Endodermal cell (in vitro differentiated cells): Measurements from ENCODE around the gene JAG2. TPM values are rescaled to one million over a fixed set of nuclear protein-coding genes. Genes with fewer than 3 reads are reported as not detected.

Experiments used
- DNase-seq: peaks from one replicate; pipeline ENCODE4 v3.0.0-alpha.2; 2017
- H3K27ac ChIP-seq: 2 replicates; pipeline ENCODE4 v1.5.1; 2013; ENCODE audit warnings: mild to moderate bottlenecking, low read depth, low read length, moderate library complexity
- H3K27me3 ChIP-seq: 2 replicates; pipeline ENCODE4 v1.6.1; 2013; ENCODE audit warnings: mild to moderate bottlenecking, low read length, moderate library complexity; ENCODE audit not compliant: insufficient read depth, control insufficient read depth, poor library complexity, severe bottlenecking
- H3K36me3 ChIP-seq: 2 replicates; pipeline ENCODE4 v1.7.0; 2013; ENCODE audit warnings: mild to moderate bottlenecking, low read length, moderate library complexity; ENCODE audit not compliant: control insufficient read depth, insufficient read depth
- H3K4me1 ChIP-seq: one replicate; pipeline ENCODE4 v1.7.0; 2013; ENCODE audit warnings: low read length; ENCODE audit not compliant: control insufficient read depth, insufficient read depth
- H3K4me3 ChIP-seq: 2 replicates; pipeline ENCODE4 v1.5.1; 2013; ENCODE audit warnings: mild to moderate bottlenecking, low read length, moderate library complexity
- H3K9ac ChIP-seq: 2 replicates; pipeline ENCODE4 v1.6.1; 2013; ENCODE audit warnings: mild to moderate bottlenecking, low read length, moderate library complexity; ENCODE audit not compliant: poor library complexity, severe bottlenecking; ENCODE audit errors: extremely low read depth
- H3K9me3 ChIP-seq: 2 replicates; pipeline ENCODE4 v1.6.1; 2013; ENCODE audit warnings: mild to moderate bottlenecking, low read length, moderate library complexity; ENCODE audit not compliant: control insufficient read depth
- H3K27ac Mint-ChIP-seq: 2 replicates; pipeline ENCODE4 v1.8.0; 2020; ENCODE audit warnings: mixed read lengths
- H3K27me3 Mint-ChIP-seq: 2 replicates; pipeline ENCODE4 v1.8.0; 2021; ENCODE audit warnings: mild to moderate bottlenecking, mixed read lengths; ENCODE audit not compliant: insufficient read depth
- H3K36me3 Mint-ChIP-seq: 2 replicates; pipeline ENCODE4 v1.8.0; 2020; ENCODE audit warnings: low read depth, mixed read lengths
- H3K4me1 Mint-ChIP-seq: 2 replicates; pipeline ENCODE4 v1.8.0; 2020; ENCODE audit warnings: mixed read lengths
- H3K4me3 Mint-ChIP-seq: 2 replicates; pipeline ENCODE4 v1.8.0; 2020; ENCODE audit warnings: mild to moderate bottlenecking, moderate library complexity, mixed read lengths
- H3K9me3 Mint-ChIP-seq: 2 replicates; pipeline ENCODE4 v1.8.0; 2020; ENCODE audit warnings: mild to moderate bottlenecking, mixed read lengths
- WGBS, 2 experiments: methylation state at CpG; one replicate each; pipeline versions ENCODE4 v1.1.5 to v1.1.7; 2013; ENCODE audit warnings: missing lambda C conversion rate in 2 of 2, mixed read lengths in 1 of 2; ENCODE audit not compliant: insufficient coverage in 1 of 2, insufficient read length in 1 of 2; 5-methylcytosine and 5-hydroxymethylcytosine counted together
- total RNA-seq, 2 donors: library from RNA; stranded (reverse); fragmentation: NEBNext Ultra II Directional in 1 of 2; extraction: Animal tissue kit (Norgen Biotek cat#: 25700) in 1 of 2; gene quantifications; 2 replicates in 1 of 2; 3 replicates in 1 of 2; pipeline ENCODE4 v1.2.1, GENCODE V29; 2021
- TF ChIP-seq, protein P1 (sequence below): fragments of 200-600 bp; sonication (generic); conservative IDR thresholded peaks from 2 replicates; pipeline ENCODE4 v1.5.0; 2021; ENCODE audit warnings: antibody characterized with exemption, mild to moderate bottlenecking

The JAG2 gene
- total RNA-seq, 2 donors from 2014 or later: 6.4 TPM

DNA sequence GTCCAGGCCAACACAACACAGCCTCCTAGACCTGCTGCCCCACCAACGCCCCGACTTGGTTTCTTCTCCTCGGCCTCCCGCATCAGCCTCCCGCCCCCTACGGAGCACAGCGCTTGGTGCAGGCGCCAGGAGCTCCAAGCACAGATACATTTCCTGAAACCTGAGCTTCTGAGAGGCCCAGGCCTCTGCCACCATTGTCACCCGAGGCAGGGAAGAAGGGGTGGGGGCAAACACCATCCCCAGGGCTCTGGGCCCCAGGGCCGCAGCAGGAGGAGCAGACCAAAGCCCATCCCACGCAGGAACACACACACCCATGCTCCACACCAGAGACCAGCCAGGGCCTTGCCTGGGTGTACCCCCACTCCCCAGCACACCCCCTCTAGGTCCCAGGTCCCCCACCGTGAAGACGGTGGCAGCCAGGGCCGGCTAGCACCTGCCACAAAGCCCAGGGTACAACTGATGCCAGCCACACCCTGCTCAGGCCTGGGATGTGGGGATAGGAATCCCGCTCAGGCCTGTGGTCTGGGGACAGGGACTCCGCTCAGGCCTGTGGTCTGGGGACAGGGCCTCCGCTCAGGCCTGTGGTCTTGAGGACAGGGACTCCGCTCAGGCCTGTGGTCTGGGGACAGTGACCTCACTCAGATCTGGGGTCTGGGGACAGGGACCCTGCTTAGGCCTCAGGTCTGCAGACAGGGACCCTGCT is 5.4 kb downstream of the JAG2 start:
- Mint-ChIP-seq H3K36me3 (no peaks in the 10 kb centered on the region), H3K27me3 (peaks cover 13% of the 10 kb centered on the region), H3K4me1 (no peaks in the 10 kb centered on the region), H3K9me3 (no peaks in the 10 kb centered on the region), H3K27ac (no peak overlapping the region), H3K4me3 (no peak overlapping the region)
- TF ChIP-seq, protein P1, sequence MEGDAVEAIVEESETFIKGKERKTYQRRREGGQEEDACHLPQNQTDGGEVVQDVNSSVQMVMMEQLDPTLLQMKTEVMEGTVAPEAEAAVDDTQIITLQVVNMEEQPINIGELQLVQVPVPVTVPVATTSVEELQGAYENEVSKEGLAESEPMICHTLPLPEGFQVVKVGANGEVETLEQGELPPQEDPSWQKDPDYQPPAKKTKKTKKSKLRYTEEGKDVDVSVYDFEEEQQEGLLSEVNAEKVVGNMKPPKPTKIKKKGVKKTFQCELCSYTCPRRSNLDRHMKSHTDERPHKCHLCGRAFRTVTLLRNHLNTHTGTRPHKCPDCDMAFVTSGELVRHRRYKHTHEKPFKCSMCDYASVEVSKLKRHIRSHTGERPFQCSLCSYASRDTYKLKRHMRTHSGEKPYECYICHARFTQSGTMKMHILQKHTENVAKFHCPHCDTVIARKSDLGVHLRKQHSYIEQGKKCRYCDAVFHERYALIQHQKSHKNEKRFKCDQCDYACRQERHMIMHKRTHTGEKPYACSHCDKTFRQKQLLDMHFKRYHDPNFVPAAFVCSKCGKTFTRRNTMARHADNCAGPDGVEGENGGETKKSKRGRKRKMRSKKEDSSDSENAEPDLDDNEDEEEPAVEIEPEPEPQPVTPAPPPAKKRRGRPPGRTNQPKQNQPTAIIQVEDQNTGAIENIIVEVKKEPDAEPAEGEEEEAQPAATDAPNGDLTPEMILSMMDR: no peak
- H3K9ac ChIP-seq: no peak overlapping the region
- no peaks in the 10 kb centered on the region for H3K36me3 ChIP-seq
- peaks cover 8% of the 10 kb centered on the region for H3K27me3 ChIP-seq
- H3K9me3 ChIP-seq: no peaks in the 10 kb centered on the region
- no peak overlapping the region for H3K4me3 ChIP-seq
- WGBS, 2 experiments: 87 to 93% methylated on average over 10 to 18 of the region's 18 CpGs
- H3K4me1 ChIP-seq: no peaks in the 10 kb centered on the region
- H3K27ac ChIP-seq: no peak overlapping the region
- DNase-seq: no peak

DNA sequence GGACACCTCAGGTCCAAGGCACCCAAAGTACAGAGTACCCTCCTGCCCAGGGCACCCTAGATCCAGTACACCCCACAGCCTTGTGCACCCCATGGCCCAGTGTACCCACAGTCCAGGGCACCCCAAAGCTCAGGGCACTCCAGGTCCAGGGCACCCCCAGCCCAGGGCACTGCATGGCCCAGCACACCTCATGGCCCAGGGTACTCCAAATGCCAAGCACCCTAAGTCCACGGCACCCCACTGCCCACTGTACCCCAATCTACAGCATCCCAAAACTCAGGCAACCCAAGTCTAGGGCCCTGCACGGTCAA is 6.0 kb downstream of the JAG2 start:
- Mint-ChIP-seq H3K9me3 (no peaks in the 10 kb centered on the region), H3K27ac (no peak overlapping the region), H3K36me3 (no peaks in the 10 kb centered on the region), H3K4me1 (no peaks in the 10 kb centered on the region), H3K4me3 (no peak overlapping the region), H3K27me3 (peaks cover 11% of the 10 kb centered on the region)
- Histone ChIP-seq H3K4me1 (no peaks in the 10 kb centered on the region), H3K9me3 (no peaks in the 10 kb centered on the region), H3K4me3 (no peak overlapping the region), H3K36me3 (no peaks in the 10 kb centered on the region), H3K9ac (no peak overlapping the region), H3K27ac (no peak overlapping the region), H3K27me3 (peaks cover 8% of the 10 kb centered on the region)
- WGBS, 2 experiments: 83 to 97% methylated on average over 1 to 2 of the region's 2 CpGs
- TF ChIP-seq, protein P1: no peak
- DNase-seq: no peak

DNA sequence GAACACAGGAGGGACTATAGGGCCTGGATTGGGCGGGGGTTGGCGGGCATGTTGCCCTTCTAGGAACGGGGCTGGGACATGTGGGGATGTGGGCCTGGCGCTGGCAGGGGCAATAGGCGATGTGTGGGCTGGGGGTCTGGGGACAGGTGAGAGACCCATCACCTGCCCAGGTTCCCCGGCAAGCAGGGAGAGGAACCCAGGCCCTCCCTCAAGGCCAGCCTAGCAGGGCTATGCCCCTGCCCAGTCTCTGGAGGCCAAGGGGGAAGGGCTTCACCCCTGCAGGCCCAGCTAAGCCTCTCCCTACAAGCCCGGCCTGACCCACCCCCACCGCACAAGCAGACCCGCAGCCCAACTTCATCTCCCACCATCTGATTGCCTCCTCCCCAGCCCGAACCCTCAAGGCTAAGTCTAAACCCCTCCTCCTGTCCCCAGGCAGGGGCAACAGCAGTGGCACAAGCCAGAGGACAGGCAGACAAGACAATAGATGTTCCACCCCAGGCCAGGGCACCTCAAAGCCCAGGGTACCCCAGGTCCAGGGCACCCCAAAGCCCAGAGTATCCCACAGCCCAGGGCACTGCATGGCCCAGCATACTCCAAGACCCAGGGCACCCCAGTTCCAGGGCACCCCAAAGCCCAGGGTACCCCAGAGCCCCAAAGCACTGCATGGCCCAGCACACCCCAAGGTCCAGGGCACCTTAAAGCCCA is 6.5 kb downstream of the JAG2 start:
- Mint-ChIP-seq H3K4me3 (no peak overlapping the region), H3K36me3 (no peaks in the 10 kb centered on the region), H3K27ac (no peak overlapping the region), H3K27me3 (peaks cover 11% of the 10 kb centered on the region), H3K4me1 (no peaks in the 10 kb centered on the region), H3K9me3 (no peaks in the 10 kb centered on the region)
- Histone ChIP-seq H3K4me1 (no peaks in the 10 kb centered on the region), H3K27ac (no peak overlapping the region), H3K27me3 (peaks cover 7% of the 10 kb centered on the region), H3K9me3 (no peaks in the 10 kb centered on the region), H3K36me3 (no peaks in the 10 kb centered on the region), H3K4me3 (no peak overlapping the region), H3K9ac (no peak overlapping the region)
- WGBS, 2 experiments: 88 to 98% methylated on average over 7 to 10 of the region's 10 CpGs
- TF ChIP-seq, protein P1: no peak
- DNase-seq: no peak
